Measurements from ENCODE around the gene GTF2H2.
"Not testable (repeated sequence)": the region's sequence is repeated elsewhere in the genome, so short reads cannot be mapped to it uniquely, and the experiment has no call there.

The GTF2H2 gene

GRCh38 chr5:71067262-71067928 is at the start of gene GTF2H2:
Gene GTF2H2 (minus strand): TSS chr5:71067676. CDS start chr5:71062763, 4,913 bp downstream.
- not testable (repeated sequence) for DNase-seq (ENCODE audit: extremely low read depth in 1 of 2, low read depth in 1 of 2)

GRCh38 chr5:71109730-71110275 is 42.3 kb upstream of the GTF2H2 start:
- not testable (repeated sequence) for DNase-seq (ENCODE audit: extremely low read depth in 1 of 2, low read depth in 1 of 2)

- DNase-seq (ENCODE audit: extremely low read depth in 1 of 2, low read depth in 1 of 2) = not testable (repeated sequence)
These were observed 32.5 kb upstream of the GTF2H2 start for GRCh38 chr5:71099996-71100395.

GRCh38 chr5:71097930-71098203 is 30.4 kb upstream of the GTF2H2 start:
- DNase-seq (ENCODE audit: extremely low read depth in 1 of 2, low read depth in 1 of 2) = not testable (repeated sequence)

GRCh38 chr5:71097173-71097929 is 29.9 kb upstream of the GTF2H2 start:
- not testable (repeated sequence) for DNase-seq (ENCODE audit: extremely low read depth in 1 of 2, low read depth in 1 of 2)

GRCh38 chr5:71089773-71090172 is 22.3 kb upstream of the GTF2H2 start:
- DNase-seq (ENCODE audit: extremely low read depth in 1 of 2, low read depth in 1 of 2) = not testable (repeated sequence)

GRCh38 chr5:71088754-71089153 is 21.3 kb upstream of the GTF2H2 start:
- DNase-seq (ENCODE audit: extremely low read depth in 1 of 2, low read depth in 1 of 2) = not testable (repeated sequence)

GRCh38 chr5:71086145-71086544 is 18.7 kb upstream of the GTF2H2 start:
- not testable (repeated sequence) for DNase-seq (ENCODE audit: extremely low read depth in 1 of 2, low read depth in 1 of 2)

- DNase-seq (ENCODE audit: extremely low read depth in 1 of 2, low read depth in 1 of 2) = not testable (repeated sequence)
These were observed 17.0 kb upstream of the GTF2H2 start for GRCh38 chr5:71084280-71085063.

GRCh38 chr5:71082898-71083297 is 15.4 kb upstream of the GTF2H2 start:
- not testable (repeated sequence) for DNase-seq (ENCODE audit: extremely low read depth in 1 of 2, low read depth in 1 of 2)

- not testable (repeated sequence) for DNase-seq (ENCODE audit: extremely low read depth in 1 of 2, low read depth in 1 of 2)
These were observed 14.9 kb upstream of the GTF2H2 start for GRCh38 chr5:71082340-71082739.

GRCh38 chr5:71061322-71061721 is 6.2 kb downstream of the GTF2H2 start:
- not testable (repeated sequence) for DNase-seq (ENCODE audit: extremely low read depth in 1 of 2, low read depth in 1 of 2)

GRCh38 chr5:71059426-71059825 is 8.1 kb downstream of the GTF2H2 start:
- not testable (repeated sequence) for DNase-seq (ENCODE audit: extremely low read depth in 1 of 2, low read depth in 1 of 2)

- not testable (repeated sequence) for DNase-seq (ENCODE audit: extremely low read depth in 1 of 2, low read depth in 1 of 2)
These were observed 22.7 kb downstream of the GTF2H2 start for GRCh38 chr5:71044808-71045207.

- not testable (repeated sequence) for DNase-seq (ENCODE audit: extremely low read depth in 1 of 2, low read depth in 1 of 2)
These were observed 23.3 kb downstream of the GTF2H2 start for GRCh38 chr5:71044128-71044527.

- not testable (repeated sequence) for DNase-seq (ENCODE audit: extremely low read depth in 1 of 2, low read depth in 1 of 2)
These were observed 36.3 kb downstream of the GTF2H2 start for GRCh38 chr5:71031046-71031776.

- DNase-seq (ENCODE audit: extremely low read depth in 1 of 2, low read depth in 1 of 2) = not testable (repeated sequence)
These were observed 42.1 kb downstream of the GTF2H2 start, which contains the start of gene NAIP for GRCh38 chr5:71025289-71025953. Gene NAIP (minus strand): TSS chr5:71025339. CDS start chr5:71012915, 12,424 bp downstream.

- not testable (repeated sequence) for DNase-seq (ENCODE audit: extremely low read depth in 1 of 2, low read depth in 1 of 2)
These were observed 46.8 kb downstream of the GTF2H2 start for GRCh38 chr5:71020643-71021042.

GRCh38 chr5:71018376-71019005 is 49.0 kb downstream of the GTF2H2 start:
- DNase-seq (ENCODE audit: extremely low read depth in 1 of 2, low read depth in 1 of 2) = not testable (repeated sequence)
